ENCODE results near the gene NDUFA13.

- TF ChIP-seq CTCF (IDR thresholded peaks at IDR 0.05) (no peak), POLR2A (IDR thresholded peaks at IDR 0.05) (no peak)
These were observed 5.0 kb downstream of the NDUFA13 start for GRCh38 chr19:19520989-19521388.
